ENCODE data around the gene PATJ.

DNA sequence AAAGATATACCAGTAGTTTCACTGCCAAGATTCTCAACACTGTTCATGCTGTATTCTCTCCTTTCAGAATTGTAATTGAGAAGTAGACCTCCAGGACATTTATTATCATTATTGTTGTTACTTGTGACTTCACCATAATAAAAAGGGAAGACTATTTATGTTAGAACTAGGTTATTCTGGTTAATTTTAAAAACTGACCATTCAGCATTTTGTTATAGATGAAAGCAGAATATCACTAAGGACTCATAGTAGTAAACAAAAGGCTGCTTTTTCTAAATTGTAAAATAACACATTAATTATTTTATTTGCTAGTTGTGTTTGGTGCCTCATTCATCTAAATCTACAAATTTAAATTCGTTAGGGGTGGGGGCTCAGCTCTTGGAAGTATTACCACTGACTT, 210.4 kb downstream of the PATJ start:
- TF ChIP-seq OSR1 (CRISPR knock-in tag; IDR thresholded peaks at IDR 0.05) (no peak), RARB (CRISPR knock-in tag; IDR thresholded peaks at IDR 0.05) (no peak), ZFP30 (CRISPR knock-in tag; IDR thresholded peaks at IDR 0.05) (no peak), ARNTL (CRISPR knock-in tag; IDR thresholded peaks at IDR 0.05; ENCODE audit: borderline replicate concordance, low read depth) (no peak), ZFP3 (CRISPR knock-in tag; IDR thresholded peaks at IDR 0.05) (no peak), SNAI2 (CRISPR knock-in tag; IDR thresholded peaks at IDR 0.05) (no peak), ZNF8 (CRISPR knock-in tag; IDR thresholded peaks at IDR 0.05) (no peak), ZNF70 (CRISPR knock-in tag; IDR thresholded peaks at IDR 0.05) (no peak), GLIS3 (CRISPR knock-in tag; IDR thresholded peaks at IDR 0.05) (no peak), TOX (CRISPR knock-in tag; IDR thresholded peaks at IDR 0.05; ENCODE audit: borderline replicate concordance) (no peak)
- TF ChIP-seq, protein P1, sequence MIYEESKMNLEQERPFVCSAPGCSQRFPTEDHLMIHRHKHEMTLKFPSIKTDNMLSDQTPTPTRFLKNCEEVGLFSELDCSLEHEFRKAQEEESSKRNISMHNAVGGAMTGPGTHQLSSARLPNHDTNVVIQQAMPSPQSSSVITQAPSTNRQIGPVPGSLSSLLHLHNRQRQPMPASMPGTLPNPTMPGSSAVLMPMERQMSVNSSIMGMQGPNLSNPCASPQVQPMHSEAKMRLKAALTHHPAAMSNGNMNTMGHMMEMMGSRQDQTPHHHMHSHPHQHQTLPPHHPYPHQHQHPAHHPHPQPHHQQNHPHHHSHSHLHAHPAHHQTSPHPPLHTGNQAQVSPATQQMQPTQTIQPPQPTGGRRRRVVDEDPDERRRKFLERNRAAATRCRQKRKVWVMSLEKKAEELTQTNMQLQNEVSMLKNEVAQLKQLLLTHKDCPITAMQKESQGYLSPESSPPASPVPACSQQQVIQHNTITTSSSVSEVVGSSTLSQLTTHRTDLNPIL (CRISPR knock-in tag; IDR thresholded peaks at IDR 0.05; ENCODE audit: low read depth), result no peak
- TF ChIP-seq, protein P2, sequence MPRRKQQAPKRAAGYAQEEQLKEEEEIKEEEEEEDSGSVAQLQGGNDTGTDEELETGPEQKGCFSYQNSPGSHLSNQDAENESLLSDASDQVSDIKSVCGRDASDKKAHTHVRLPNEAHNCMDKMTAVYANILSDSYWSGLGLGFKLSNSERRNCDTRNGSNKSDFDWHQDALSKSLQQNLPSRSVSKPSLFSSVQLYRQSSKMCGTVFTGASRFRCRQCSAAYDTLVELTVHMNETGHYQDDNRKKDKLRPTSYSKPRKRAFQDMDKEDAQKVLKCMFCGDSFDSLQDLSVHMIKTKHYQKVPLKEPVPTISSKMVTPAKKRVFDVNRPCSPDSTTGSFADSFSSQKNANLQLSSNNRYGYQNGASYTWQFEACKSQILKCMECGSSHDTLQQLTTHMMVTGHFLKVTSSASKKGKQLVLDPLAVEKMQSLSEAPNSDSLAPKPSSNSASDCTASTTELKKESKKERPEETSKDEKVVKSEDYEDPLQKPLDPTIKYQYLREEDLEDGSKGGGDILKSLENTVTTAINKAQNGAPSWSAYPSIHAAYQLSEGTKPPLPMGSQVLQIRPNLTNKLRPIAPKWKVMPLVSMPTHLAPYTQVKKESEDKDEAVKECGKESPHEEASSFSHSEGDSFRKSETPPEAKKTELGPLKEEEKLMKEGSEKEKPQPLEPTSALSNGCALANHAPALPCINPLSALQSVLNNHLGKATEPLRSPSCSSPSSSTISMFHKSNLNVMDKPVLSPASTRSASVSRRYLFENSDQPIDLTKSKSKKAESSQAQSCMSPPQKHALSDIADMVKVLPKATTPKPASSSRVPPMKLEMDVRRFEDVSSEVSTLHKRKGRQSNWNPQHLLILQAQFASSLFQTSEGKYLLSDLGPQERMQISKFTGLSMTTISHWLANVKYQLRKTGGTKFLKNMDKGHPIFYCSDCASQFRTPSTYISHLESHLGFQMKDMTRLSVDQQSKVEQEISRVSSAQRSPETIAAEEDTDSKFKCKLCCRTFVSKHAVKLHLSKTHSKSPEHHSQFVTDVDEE (CRISPR knock-in tag; IDR thresholded peaks at IDR 0.05), result no peak
- TF ChIP-seq, protein P3, sequence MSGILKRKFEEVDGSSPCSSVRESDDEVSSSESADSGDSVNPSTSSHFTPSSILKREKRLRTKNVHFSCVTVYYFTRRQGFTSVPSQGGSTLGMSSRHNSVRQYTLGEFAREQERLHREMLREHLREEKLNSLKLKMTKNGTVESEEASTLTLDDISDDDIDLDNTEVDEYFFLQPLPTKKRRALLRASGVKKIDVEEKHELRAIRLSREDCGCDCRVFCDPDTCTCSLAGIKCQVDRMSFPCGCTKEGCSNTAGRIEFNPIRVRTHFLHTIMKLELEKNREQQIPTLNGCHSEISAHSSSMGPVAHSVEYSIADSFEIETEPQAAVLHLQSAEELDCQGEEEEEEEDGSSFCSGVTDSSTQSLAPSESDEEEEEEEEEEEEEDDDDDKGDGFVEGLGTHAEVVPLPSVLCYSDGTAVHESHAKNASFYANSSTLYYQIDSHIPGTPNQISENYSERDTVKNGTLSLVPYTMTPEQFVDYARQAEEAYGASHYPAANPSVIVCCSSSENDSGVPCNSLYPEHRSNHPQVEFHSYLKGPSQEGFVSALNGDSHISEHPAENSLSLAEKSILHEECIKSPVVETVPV (CRISPR knock-in tag; IDR thresholded peaks at IDR 0.05), result no peak
- TF ChIP-seq, protein P4, sequence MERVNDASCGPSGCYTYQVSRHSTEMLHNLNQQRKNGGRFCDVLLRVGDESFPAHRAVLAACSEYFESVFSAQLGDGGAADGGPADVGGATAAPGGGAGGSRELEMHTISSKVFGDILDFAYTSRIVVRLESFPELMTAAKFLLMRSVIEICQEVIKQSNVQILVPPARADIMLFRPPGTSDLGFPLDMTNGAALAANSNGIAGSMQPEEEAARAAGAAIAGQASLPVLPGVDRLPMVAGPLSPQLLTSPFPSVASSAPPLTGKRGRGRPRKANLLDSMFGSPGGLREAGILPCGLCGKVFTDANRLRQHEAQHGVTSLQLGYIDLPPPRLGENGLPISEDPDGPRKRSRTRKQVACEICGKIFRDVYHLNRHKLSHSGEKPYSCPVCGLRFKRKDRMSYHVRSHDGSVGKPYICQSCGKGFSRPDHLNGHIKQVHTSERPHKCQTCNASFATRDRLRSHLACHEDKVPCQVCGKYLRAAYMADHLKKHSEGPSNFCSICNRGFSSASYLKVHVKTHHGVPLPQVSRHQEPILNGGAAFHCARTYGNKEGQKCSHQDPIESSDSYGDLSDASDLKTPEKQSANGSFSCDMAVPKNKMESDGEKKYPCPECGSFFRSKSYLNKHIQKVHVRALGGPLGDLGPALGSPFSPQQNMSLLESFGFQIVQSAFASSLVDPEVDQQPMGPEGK (CRISPR knock-in tag; IDR thresholded peaks at IDR 0.05; ENCODE audit: borderline replicate concordance), result no peak
